Esophagus muscularis mucosa (tissue), 4 donors: ENCODE results near the gene SNX27. TPM values are rescaled to one million over a fixed set of nuclear protein-coding genes. Genes with fewer than 3 reads are reported as not detected.

Experiments
- DNase-seq: peaks from one replicate; pipeline ENCODE4 v3.0.0-alpha.2; 2017; ENCODE audit errors: extremely low spot score
- H3K27ac ChIP-seq, 4 donors: fragments of 200-600 bp; sonication (generic); replicated peaks in 1 of 4; 1 replicate in 3 of 4; 2 replicates in 1 of 4; pipeline ENCODE4 v1.5.1; 2016 to 2019; ENCODE audit warnings: mild to moderate bottlenecking in 1 of 4
- H3K27me3 ChIP-seq, 4 donors: fragments of 200-600 bp; sonication (generic); one replicate each; pipeline versions ENCODE4 v1.5.1 to v1.6.0; 2016 to 2019
- H3K36me3 ChIP-seq, 4 donors: fragments of 200-600 bp; sonication (generic); one replicate each; pipeline ENCODE4 v1.5.1; 2016 to 2019
- H3K4me1 ChIP-seq, 4 donors: fragments of 200-600 bp; sonication (generic); one replicate each; pipeline ENCODE4 v1.5.1; 2016 to 2019
- H3K4me3 ChIP-seq, 4 donors: fragments of 200-600 bp; sonication (generic); 1 replicate in 2 of 4; 2 replicates in 2 of 4; pipeline ENCODE4 v1.5.1; 2016 to 2019; ENCODE audit warnings: mild to moderate bottlenecking in 4 of 4, moderate library complexity in 1 of 4
- H3K9me3 ChIP-seq, 4 donors: fragments of 200-600 bp; sonication (generic); 1 replicate in 3 of 4; 2 replicates in 1 of 4; pipeline ENCODE4 v1.5.1; 2016 to 2019
- EP300 ChIP-seq: sonication (generic); formaldehyde crosslinking; IDR thresholded peaks from one replicate; pipeline ENCODE4 v1.6.1; 2017; ENCODE audit warnings: antibody characterized with exemption
- POLR2A ChIP-seq: fragments of 450-650 bp; IDR thresholded peaks from one replicate; pipeline ENCODE4 v1.6.1; 2017; ENCODE audit warnings: antibody characterized with exemption, moderate library complexity, mild to moderate bottlenecking, low read depth
- POLR2AphosphoS5 ChIP-seq, 2 donors: sonication (generic); formaldehyde crosslinking; IDR thresholded peaks; one replicate each; pipeline ENCODE4 v1.6.1; 2017; ENCODE audit warnings: antibody characterized with exemption in 2 of 2
- WGBS: methylation state at CpG from one replicate; pipeline ENCODE4 v1.1.5; 2018; 5-methylcytosine and 5-hydroxymethylcytosine counted together
- intact Hi-C: fragments of 100-400 bp; cut with DNase I; formaldehyde crosslinking; loops from one replicate; pipeline ENCODE4 v1.15.1; 2023
- total RNA-seq, 4 donors: library from RNA; depleted of rRNA; stranded (reverse); fragments of >200 nt; gene quantifications; one replicate each; pipeline versions ENCODE4 v1.1.0 to v1.2.1, GENCODE V29; 2016
- TF ChIP-seq, protein P1 (sequence below), 3 experiments: fragments of 200-600 bp in 2 of 3; fragments of 450-650 bp in 1 of 3; sonication (generic) in 2 of 3; IDR thresholded peaks; one replicate each; pipeline ENCODE4 v1.5.1; 2017 to 2019; ENCODE audit warnings: antibody characterized with exemption in 3 of 3, mild to moderate bottlenecking in 2 of 3, moderate library complexity in 1 of 3

Gene SNX27
- total RNA-seq, 4 donors from 2014 or later = 39.4 to 55.4 (median 49.6) TPM

DNA sequence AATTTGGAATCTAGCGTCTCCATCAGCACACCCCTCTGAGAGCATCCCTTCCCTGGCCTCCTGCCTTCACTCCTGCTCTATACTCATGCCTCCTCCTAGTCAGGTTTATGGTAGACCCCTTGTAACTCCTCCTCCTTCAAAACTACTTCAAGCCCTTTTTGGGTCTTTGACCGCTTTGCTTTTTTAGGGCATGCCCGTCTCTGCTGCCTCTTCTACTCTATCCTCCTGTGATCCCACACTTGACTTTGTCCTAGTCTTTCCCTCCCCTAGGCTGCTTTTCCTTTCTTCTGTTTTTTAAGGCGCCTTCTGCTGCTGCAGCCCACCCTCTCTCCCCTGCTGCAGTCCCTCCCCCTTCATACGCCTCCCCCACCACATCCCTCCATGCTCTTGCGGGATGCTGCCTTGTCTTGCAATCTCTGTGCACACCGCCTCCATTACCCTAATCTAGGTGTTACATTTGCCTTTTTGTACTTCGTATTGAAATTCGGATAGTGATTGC lies 1.5 kb downstream of the SNX27 start:
- DNase-seq = no peak
- intact Hi-C loops = no loop called here
- H3K4me3 ChIP-seq = peak overlapping the region; percentile 92 to 100 (median 94)
- H3K4me1 ChIP-seq = peaks cover 16 to 68% (median 65%) of the 10 kb centered on the region in 4 donors
- WGBS = 25% methylated on average over 9 of the region's 9 CpGs
- no peaks in the 10 kb centered on the region for H3K27me3 ChIP-seq
- H3K9me3 ChIP-seq = no peaks in the 10 kb centered on the region
- TF ChIP-seq EP300 (no peak), POLR2AphosphoS5 (IDR thresholded peaks at IDR 0.05) (peak; percentile 19 to 45)
- TF ChIP-seq, protein P1, sequence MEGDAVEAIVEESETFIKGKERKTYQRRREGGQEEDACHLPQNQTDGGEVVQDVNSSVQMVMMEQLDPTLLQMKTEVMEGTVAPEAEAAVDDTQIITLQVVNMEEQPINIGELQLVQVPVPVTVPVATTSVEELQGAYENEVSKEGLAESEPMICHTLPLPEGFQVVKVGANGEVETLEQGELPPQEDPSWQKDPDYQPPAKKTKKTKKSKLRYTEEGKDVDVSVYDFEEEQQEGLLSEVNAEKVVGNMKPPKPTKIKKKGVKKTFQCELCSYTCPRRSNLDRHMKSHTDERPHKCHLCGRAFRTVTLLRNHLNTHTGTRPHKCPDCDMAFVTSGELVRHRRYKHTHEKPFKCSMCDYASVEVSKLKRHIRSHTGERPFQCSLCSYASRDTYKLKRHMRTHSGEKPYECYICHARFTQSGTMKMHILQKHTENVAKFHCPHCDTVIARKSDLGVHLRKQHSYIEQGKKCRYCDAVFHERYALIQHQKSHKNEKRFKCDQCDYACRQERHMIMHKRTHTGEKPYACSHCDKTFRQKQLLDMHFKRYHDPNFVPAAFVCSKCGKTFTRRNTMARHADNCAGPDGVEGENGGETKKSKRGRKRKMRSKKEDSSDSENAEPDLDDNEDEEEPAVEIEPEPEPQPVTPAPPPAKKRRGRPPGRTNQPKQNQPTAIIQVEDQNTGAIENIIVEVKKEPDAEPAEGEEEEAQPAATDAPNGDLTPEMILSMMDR (IDR thresholded peaks at IDR 0.05) = no peak
- no peaks in the 10 kb centered on the region for H3K36me3 ChIP-seq
- peak overlapping the region; percentile 96 to 99 (median 98) for H3K27ac ChIP-seq

DNA sequence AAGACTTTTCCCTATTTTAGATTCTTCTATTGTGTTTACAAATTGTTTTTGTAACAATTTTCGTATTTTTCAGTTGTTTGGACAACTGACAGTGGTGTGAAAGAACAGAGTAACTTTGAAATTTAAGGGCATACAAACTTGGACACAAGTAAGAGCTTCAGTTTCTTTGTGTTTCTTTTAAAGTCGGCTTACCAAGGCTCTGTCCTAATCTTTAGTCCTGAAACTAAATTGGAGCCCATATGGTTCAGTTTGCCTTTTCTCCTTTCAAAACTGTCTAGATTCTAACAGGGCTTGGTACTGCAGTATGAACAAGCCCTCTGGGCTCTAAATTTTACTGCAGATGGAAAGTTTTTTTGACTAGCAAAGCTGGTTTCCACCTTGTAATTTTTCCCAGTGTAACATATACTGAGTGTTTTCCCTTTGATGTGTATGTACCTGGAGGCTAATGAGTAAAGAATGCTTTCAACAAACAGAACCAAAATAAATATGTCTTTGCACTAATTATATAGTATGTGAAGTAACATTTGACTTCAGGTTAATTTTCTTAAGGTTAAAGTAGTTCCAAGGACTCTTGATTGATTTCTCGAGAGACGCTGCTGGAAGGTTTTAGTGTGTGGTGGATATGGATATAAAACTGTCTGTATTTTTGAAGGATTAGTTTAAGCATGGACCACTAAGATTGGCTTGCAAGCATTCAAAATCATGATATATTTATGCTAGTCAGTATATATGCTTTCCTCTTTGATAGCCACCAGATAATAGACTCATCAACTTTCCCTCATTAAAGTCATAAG lies 4.1 kb downstream of the SNX27 start:
- TF ChIP-seq POLR2AphosphoS5 (IDR thresholded peaks at IDR 0.05) = no peak
- TF ChIP-seq EP300 = no peak
- no peak for TF ChIP-seq POLR2A
- TF ChIP-seq, protein P1 (IDR thresholded peaks at IDR 0.05) = no peak
- Histone ChIP-seq H3K27me3 (no peaks in the 10 kb centered on the region), H3K27ac (peak overlapping the region; percentile 15 to 96 (median 52)), H3K4me1 (peaks cover 17 to 85% (median 85%) of the 10 kb centered on the region in 4 donors), H3K36me3 (no peaks in the 10 kb centered on the region), H3K9me3 (no peaks in the 10 kb centered on the region), H3K4me3 (no peak overlapping the region)
- intact Hi-C loops = no loop called here
- no peak for DNase-seq
- WGBS = 57% methylated on average over 4 of the region's 4 CpGs

DNA sequence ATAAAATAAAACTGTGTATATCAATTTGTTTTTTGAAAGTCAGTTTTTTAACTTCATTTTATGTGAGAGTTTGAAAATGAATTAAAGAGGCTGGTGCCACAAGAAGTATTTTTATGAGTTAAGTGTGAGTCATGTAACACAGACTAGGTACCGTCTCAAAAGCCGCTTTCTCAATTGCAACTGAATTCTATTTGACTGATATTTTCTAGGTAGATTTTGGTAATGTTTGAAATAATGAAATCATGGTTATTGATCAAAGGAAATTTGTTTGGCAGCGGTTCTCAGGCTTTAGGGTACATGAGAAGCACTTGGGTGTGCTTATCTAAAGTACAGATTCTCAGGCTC lies 4.6 kb downstream of the SNX27 start:
- no peak for DNase-seq
- TF ChIP-seq, protein P1 (IDR thresholded peaks at IDR 0.05) = no peak
- no peak for TF ChIP-seq POLR2AphosphoS5 (IDR thresholded peaks at IDR 0.05)
- TF ChIP-seq EP300 = no peak
- TF ChIP-seq POLR2A = no peak
- Histone ChIP-seq H3K27me3 (no peaks in the 10 kb centered on the region), H3K4me1 (peaks cover 23 to 87% (median 85%) of the 10 kb centered on the region in 4 donors), H3K4me3 (no peak overlapping the region), H3K36me3 (no peaks in the 10 kb centered on the region), H3K27ac (peak overlapping the region; percentile 18 to 96 (median 63)), H3K9me3 (no peaks in the 10 kb centered on the region)
- intact Hi-C loops = no loop called here
- 73% methylated on average over 3 of the region's 3 CpGs for WGBS

GRCh38 chr1:151618003-151618402 lies 6.2 kb downstream of the SNX27 start:
- DNase-seq = no peak
- 89% methylated on average over 3 of the region's 3 CpGs for WGBS
- H3K4me3 ChIP-seq = no peak overlapping the region
- no peaks in the 10 kb centered on the region for H3K9me3 ChIP-seq
- H3K27me3 ChIP-seq = no peaks in the 10 kb centered on the region
- H3K27ac ChIP-seq = peak overlapping the region; percentile 3 to 96 (median 63)
- peaks cover 25 to 99% (median 95%) of the 10 kb centered on the region in 4 donors for H3K4me1 ChIP-seq
- TF ChIP-seq, protein P1 (IDR thresholded peaks at IDR 0.05) = no peak
- TF ChIP-seq POLR2AphosphoS5 (IDR thresholded peaks at IDR 0.05) (no peak), EP300 (no peak), POLR2A (no peak)
- intact Hi-C loops = no loop called here
- peaks cover 0 to 2% (median 0%) of the 10 kb centered on the region in 4 donors for H3K36me3 ChIP-seq
